CD8-positive, alpha-beta memory T cell (primary cell): ENCODE results near the gene NUP85. TPM values are rescaled to one million over a fixed set of nuclear protein-coding genes. Genes with fewer than 3 reads are reported as not detected.

ENCODE experiments used
- CTCF ChIA-PET: fragments of 350-600 bp; sonication (Branson Sonifier 250); formaldehyde crosslinking; loops from one replicate; lab custom pipeline; 2021; ENCODE audit warnings: antibody characterized with exemption; lab: Charles Lee
- POLR2A ChIA-PET: fragments of 350-600 bp; sonication (Branson Sonifier 250); formaldehyde crosslinking; loops from one replicate; lab custom pipeline; 2021; ENCODE audit warnings: antibody characterized with exemption; lab: Charles Lee
- DNase-seq, 5 donors: peaks; one replicate each; pipeline versions ENCODE4 v3.0.0 to v3.0.0-alpha.2; 2020 to 2022; ENCODE audit warnings: mixed read lengths in 1 of 5
- H3K27ac ChIP-seq: one replicate; pipeline ENCODE4 v1.7.0; 2013; ENCODE audit warnings: low read depth, mild to moderate bottlenecking, low read length, moderate library complexity
- H3K27me3 ChIP-seq: 2 replicates; pipeline ENCODE4 v1.7.0; 2013; ENCODE audit warnings: low read length, mild to moderate bottlenecking; ENCODE audit not compliant: insufficient read depth, poor library complexity, severe bottlenecking
- H3K36me3 ChIP-seq: 2 replicates; pipeline ENCODE4 v1.7.0; 2013; ENCODE audit warnings: mild to moderate bottlenecking, low read length, moderate library complexity; ENCODE audit not compliant: insufficient read depth
- H3K4me1 ChIP-seq: 2 replicates; pipeline ENCODE4 v1.7.0; 2013; ENCODE audit warnings: mild to moderate bottlenecking, low read length, moderate library complexity; ENCODE audit not compliant: insufficient read depth
- H3K4me3 ChIP-seq: 2 replicates; pipeline ENCODE4 v1.7.0; 2013; ENCODE audit warnings: mild to moderate bottlenecking, low read length
- H3K9me3 ChIP-seq: 2 replicates; pipeline ENCODE4 v1.7.0; 2013; ENCODE audit warnings: mild to moderate bottlenecking, low read length
- H3K27ac Mint-ChIP-seq, 8 donors: one replicate each; pipeline ENCODE4 v1.8.0; 2020 to 2021; ENCODE audit warnings: mixed read lengths in 8 of 8, mild to moderate bottlenecking in 6 of 8, inconsistent platforms in 3 of 8, moderate library complexity in 3 of 8
- H3K27me3 Mint-ChIP-seq, 2 donors: one replicate each; pipeline ENCODE4 v1.8.0; 2020 to 2021; ENCODE audit warnings: mixed read lengths in 2 of 2, mild to moderate bottlenecking in 1 of 2, moderate library complexity in 1 of 2
- H3K36me3 Mint-ChIP-seq, 3 donors: one replicate each; pipeline ENCODE4 v1.8.0; 2020 to 2021; ENCODE audit warnings: mixed read lengths in 3 of 3, inconsistent platforms in 1 of 3, mild to moderate bottlenecking in 1 of 3
- H3K4me1 Mint-ChIP-seq, 3 donors: one replicate each; pipeline ENCODE4 v1.8.0; 2020 to 2021; ENCODE audit warnings: mixed read lengths in 3 of 3, inconsistent platforms in 1 of 3, mild to moderate bottlenecking in 1 of 3
- H3K4me3 Mint-ChIP-seq, 7 donors: one replicate each; pipeline ENCODE4 v1.8.0; 2020 to 2021; ENCODE audit warnings: mixed read lengths in 7 of 7, mild to moderate bottlenecking in 6 of 7, moderate library complexity in 4 of 7, inconsistent platforms in 2 of 7
- H3K9me3 Mint-ChIP-seq, 5 donors: one replicate each; pipeline ENCODE4 v1.8.0; 2020 to 2022; ENCODE audit warnings: mixed read lengths in 5 of 5, mild to moderate bottlenecking in 3 of 5, moderate library complexity in 2 of 5, inconsistent platforms in 1 of 5
- polyA plus RNA-seq: library from polyadenylated mRNA; unstranded; fragments of 300-500 nt; fragmentation: Illumina TruSeq; gene quantifications from one replicate; pipeline ENCODE4 v1.2.3, GENCODE V29; 2021
- total RNA-seq, 2 experiments: library from RNA; stranded (reverse); gene quantifications; one replicate each; pipeline ENCODE4 v1.2.3, GENCODE V29; 2021

Gene NUP85
- total and polyA plus RNA-seq, 3 experiments from 2014 or later: 39.0 to 152 (median 147) TPM

DNA sequence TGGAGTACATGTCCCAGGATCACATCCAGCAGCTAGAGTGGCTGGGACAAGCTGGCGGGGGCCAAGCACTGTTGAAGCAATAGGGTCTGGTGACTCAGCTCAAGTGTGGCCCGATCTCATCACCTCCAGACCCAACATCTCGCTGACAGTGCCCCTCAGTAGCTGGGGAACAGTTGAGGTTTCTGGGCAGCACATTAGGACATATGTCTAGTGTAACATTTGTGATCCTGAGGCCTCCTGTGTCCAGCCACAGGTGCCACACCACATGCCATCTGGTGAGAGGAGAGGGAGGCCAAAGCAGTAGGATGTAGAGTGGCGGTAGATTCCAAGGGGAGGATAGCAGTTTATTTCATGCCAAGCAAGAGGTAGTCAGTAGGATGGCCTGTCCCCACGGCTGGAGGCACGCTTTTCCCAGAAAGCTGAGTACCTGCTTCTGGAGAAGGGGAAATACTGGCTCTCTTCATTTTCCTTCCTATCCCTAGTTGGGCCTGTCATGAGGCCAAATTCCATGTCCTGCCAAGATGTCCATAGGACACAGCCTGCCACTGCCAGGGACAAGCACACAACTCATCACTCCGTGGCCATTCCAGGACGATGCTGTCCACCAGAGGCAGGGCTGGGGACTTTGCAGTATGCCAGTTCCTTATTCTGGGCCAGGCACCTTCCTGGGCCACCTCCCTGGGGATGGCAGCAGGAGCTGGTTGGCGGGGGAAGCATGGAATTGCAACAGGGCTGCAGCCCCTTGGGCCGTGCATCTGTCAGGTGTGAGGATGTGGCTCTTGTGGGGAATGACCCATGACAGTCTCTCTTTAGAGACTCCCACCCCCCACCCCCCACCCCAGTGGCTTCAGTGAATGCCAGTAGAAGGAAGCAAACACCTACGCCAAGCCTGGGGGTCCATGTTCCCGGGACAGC is 31.9 kb downstream of the NUP85 start:
- no peak overlapping the region for H3K4me3 Mint-ChIP-seq
- H3K4me1 Mint-ChIP-seq: peaks cover 17 to 27% (median 18%) of the 10 kb centered on the region in 3 donors
- H3K36me3 Mint-ChIP-seq: peaks cover 3 to 90% (median 23%) of the 10 kb centered on the region in 3 donors
- H3K36me3 ChIP-seq: peaks cover 61% of the 10 kb centered on the region
- no peaks in the 10 kb centered on the region for H3K9me3 Mint-ChIP-seq
- ChIA-PET CTCF (interaction anchor here (0.7 to 3.6 kb wide), 12 partner anchors 8 to 276 kb away, joined by 3 to 20 read pairs (median 5); partner anchors contain the start of genes GGA3 and MIF4GD), POLR2A (interaction anchor here (1.0 to 1.3 kb wide), 2 partner anchors 34 to 52 kb away, joined by 3 read pairs; partner anchors contain the start of genes MIF4GD and SLC25A19)
- H3K27me3 ChIP-seq: no peaks in the 10 kb centered on the region
- H3K27ac Mint-ChIP-seq: peak overlapping the region in 2 of 8 donors; percentile 19 to 32
- H3K27me3 Mint-ChIP-seq: no peaks in the 10 kb centered on the region
- H3K9me3 ChIP-seq: no peaks in the 10 kb centered on the region
- no peak overlapping the region for H3K27ac ChIP-seq
- DNase-seq: no peak
- H3K4me3 ChIP-seq: no peak overlapping the region
- peaks cover 18% of the 10 kb centered on the region for H3K4me1 ChIP-seq

- peaks cover 25 to 34% (median 25%) of the 10 kb centered on the region in 3 donors for H3K4me1 Mint-ChIP-seq
- H3K27ac Mint-ChIP-seq: peak overlapping the region in 4 of 8 donors; percentile 58 to 97 (median 94)
- no peak overlapping the region for H3K27ac ChIP-seq
- H3K36me3 ChIP-seq: peaks cover 54% of the 10 kb centered on the region
- peaks cover 26% of the 10 kb centered on the region for H3K4me1 ChIP-seq
- ChIA-PET POLR2A (interaction anchor here (1.3 kb wide), 1 partner anchor 51 kb away, joined by 3 read pairs; the partner anchor contains the start of gene SLC25A19), CTCF (interaction anchor here (1.2 to 3.6 kb wide), 7 partner anchors 9 to 277 kb away, joined by 3 to 20 read pairs (median 5); partner anchors contain the start of genes GGA3 and MIF4GD)
- no peaks in the 10 kb centered on the region for H3K27me3 ChIP-seq
- H3K27me3 Mint-ChIP-seq: no peaks in the 10 kb centered on the region
- H3K36me3 Mint-ChIP-seq: peaks cover 3 to 90% (median 20%) of the 10 kb centered on the region in 3 donors
- no peak for DNase-seq
- H3K4me3 ChIP-seq: no peak overlapping the region
- H3K9me3 Mint-ChIP-seq: no peaks in the 10 kb centered on the region
- no peak overlapping the region for H3K4me3 Mint-ChIP-seq
- no peaks in the 10 kb centered on the region for H3K9me3 ChIP-seq
Measured at GRCh38 chr17:75238020-75238580, 32.6 kb downstream of the NUP85 start.

- no peaks in the 10 kb centered on the region for H3K27me3 Mint-ChIP-seq
- Histone ChIP-seq H3K27ac (no peak overlapping the region), H3K4me3 (no peak overlapping the region), H3K4me1 (peaks cover 29% of the 10 kb centered on the region), H3K9me3 (no peaks in the 10 kb centered on the region), H3K36me3 (peaks cover 57% of the 10 kb centered on the region), H3K27me3 (no peaks in the 10 kb centered on the region)
- POLR2A ChIA-PET: interaction anchor here (0.6 to 2.2 kb wide), 3 partner anchors 20 to 50 kb away, joined by 3 to 6 read pairs (median 3); partner anchors contain the start of genes MIF4GD and SLC25A19
- peak overlapping the region; percentile 58 to 97 (median 92) for H3K27ac Mint-ChIP-seq
- CTCF ChIA-PET: interaction anchor here (1.1 to 3.6 kb wide), 9 partner anchors 9 to 278 kb away, joined by 3 to 20 read pairs (median 4); partner anchors contain the start of genes GGA3 and MIF4GD
- peaks cover 3 to 95% (median 20%) of the 10 kb centered on the region in 3 donors for H3K36me3 Mint-ChIP-seq
- peaks cover 31 to 41% (median 31%) of the 10 kb centered on the region in 3 donors for H3K4me1 Mint-ChIP-seq
- peak overlapping the region in 6 of 7 donors; percentile 21 to 39 (median 36) for H3K4me3 Mint-ChIP-seq
- DNase-seq: peak; percentile 38 to 68 (median 49)
- no peaks in the 10 kb centered on the region for H3K9me3 Mint-ChIP-seq
Measured at GRCh38 chr17:75238684-75239191, 33.3 kb downstream of the NUP85 start.

DNA sequence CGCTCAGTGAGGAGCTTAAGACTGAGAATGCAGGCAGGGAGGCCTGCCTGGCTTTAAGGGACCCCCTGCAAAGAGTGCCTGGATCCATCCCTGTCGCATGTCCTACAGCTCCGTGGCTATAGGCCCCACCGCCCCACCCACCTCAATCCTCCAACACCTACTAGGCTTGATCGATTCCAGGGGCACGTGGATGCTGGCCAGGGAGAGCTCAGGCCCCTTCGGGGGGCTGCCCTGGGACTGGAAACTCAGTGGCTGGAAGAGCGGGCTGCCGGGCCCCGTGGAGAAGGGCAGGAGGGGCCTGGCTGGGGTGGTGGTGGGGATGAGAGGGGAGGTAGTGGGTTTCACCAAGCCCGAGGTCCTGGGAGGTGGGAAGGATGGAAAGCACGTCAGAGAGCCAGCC is 33.7 kb downstream of the NUP85 start:
- no peak overlapping the region for H3K4me3 ChIP-seq
- Mint-ChIP-seq H3K36me3 (peaks cover 3 to 97% (median 21%) of the 10 kb centered on the region in 3 donors), H3K4me3 (no peak overlapping the region), H3K27me3 (no peaks in the 10 kb centered on the region), H3K27ac (peak overlapping the region in 7 of 8 donors; percentile 58 to 96 (median 92)), H3K4me1 (peaks cover 32 to 44% (median 36%) of the 10 kb centered on the region in 3 donors), H3K9me3 (no peaks in the 10 kb centered on the region)
- no peak for DNase-seq
- H3K27ac ChIP-seq: no peak overlapping the region
- no peaks in the 10 kb centered on the region for H3K27me3 ChIP-seq
- POLR2A ChIA-PET: interaction anchor here (0.6 to 2.2 kb wide), 2 partner anchors 20 to 31 kb away, joined by 3 to 6 read pairs; partner anchors contain the start of gene MIF4GD
- H3K9me3 ChIP-seq: no peaks in the 10 kb centered on the region
- CTCF ChIA-PET: interaction anchor here (1.1 to 3.6 kb wide), 8 partner anchors 9 to 173 kb away, joined by 3 to 20 read pairs (median 4); partner anchors contain the start of gene MIF4GD
- H3K36me3 ChIP-seq: peaks cover 59% of the 10 kb centered on the region
- H3K4me1 ChIP-seq: peaks cover 29% of the 10 kb centered on the region

- H3K4me1 Mint-ChIP-seq: peaks cover 32 to 48% (median 36%) of the 10 kb centered on the region in 3 donors
- no peaks in the 10 kb centered on the region for H3K9me3 Mint-ChIP-seq
- H3K36me3 Mint-ChIP-seq: peaks cover 3 to 97% (median 23%) of the 10 kb centered on the region in 3 donors
- Histone ChIP-seq H3K27me3 (no peaks in the 10 kb centered on the region), H3K36me3 (peaks cover 59% of the 10 kb centered on the region), H3K4me3 (no peak overlapping the region), H3K9me3 (no peaks in the 10 kb centered on the region), H3K27ac (no peak overlapping the region), H3K4me1 (peaks cover 29% of the 10 kb centered on the region)
- no peak for DNase-seq
- CTCF ChIA-PET: interaction anchor here (0.6 to 3.6 kb wide), 12 partner anchors 10 to 172 kb away, joined by 3 to 20 read pairs (median 4); partner anchors contain the start of gene MIF4GD
- peak overlapping the region in 6 of 8 donors; percentile 17 to 99 (median 80) for H3K27ac Mint-ChIP-seq
- POLR2A ChIA-PET: interaction anchor here (1.1 to 2.2 kb wide), 2 partner anchors 31 to 126 kb away, joined by 3 to 6 read pairs; partner anchors contain the start of gene MIF4GD
- H3K27me3 Mint-ChIP-seq: no peaks in the 10 kb centered on the region
- H3K4me3 Mint-ChIP-seq: peak overlapping the region in 1 of 7 donors; percentile 56
Measured at GRCh38 chr17:75239778-75240393, 34.4 kb downstream of the NUP85 start.

- H3K27ac ChIP-seq: no peak overlapping the region
- peaks cover 61% of the 10 kb centered on the region for H3K36me3 ChIP-seq
- POLR2A ChIA-PET: interaction anchor here (1.1 to 2.2 kb wide), 2 partner anchors 30 to 126 kb away, joined by 3 to 6 read pairs; partner anchors contain the start of gene MIF4GD
Measured at GRCh38 chr17:75240394-75241142, 35.1 kb downstream of the NUP85 start.

More at GRCh38 chr17:75240394-75241142, 35.1 kb downstream of the NUP85 start:
- Mint-ChIP-seq H3K27me3 (no peaks in the 10 kb centered on the region), H3K4me1 (peaks cover 32 to 48% (median 36%) of the 10 kb centered on the region in 3 donors), H3K27ac (peak overlapping the region; percentile 17 to 99 (median 80)), H3K4me3 (peak overlapping the region in 1 of 7 donors; percentile 79), H3K36me3 (peaks cover 3 to 96% (median 23%) of the 10 kb centered on the region in 3 donors), H3K9me3 (no peaks in the 10 kb centered on the region)
- H3K9me3 ChIP-seq: no peaks in the 10 kb centered on the region
- peaks cover 29% of the 10 kb centered on the region for H3K4me1 ChIP-seq
- no peak overlapping the region for H3K4me3 ChIP-seq
- DNase-seq: peak in 2 of 5 donors; percentile 27 to 57
- CTCF ChIA-PET: interaction anchor here (0.6 to 3.6 kb wide), 9 partner anchors 10 to 126 kb away, joined by 3 to 20 read pairs (median 5); partner anchors contain the start of gene MIF4GD
- no peaks in the 10 kb centered on the region for H3K27me3 ChIP-seq
